ENCODE data around the gene ELK4. TPM values are rescaled to one million over a fixed set of nuclear protein-coding genes. Genes with fewer than 3 reads are reported as not detected.

Gene ELK4
- total RNA-seq, 1 experiment from 2014 or later = 16.5 TPM

- no peaks in the 10 kb centered on the region for H3K27me3 ChIP-seq
- H3K36me3 ChIP-seq = peaks cover 73% of the 10 kb centered on the region
- DNase-seq = no peak
- no peak overlapping the region for H3K4me3 ChIP-seq
- no peaks in the 10 kb centered on the region for H3K9me3 ChIP-seq
These were observed 16.0 kb downstream of the ELK4 start for GRCh38 chr1:205615789-205616188.

- peaks cover 56% of the 10 kb centered on the region for H3K36me3 ChIP-seq
- DNase-seq = no peak
- no peak overlapping the region for H3K4me3 ChIP-seq
- H3K27me3 ChIP-seq = no peaks in the 10 kb centered on the region
- H3K9me3 ChIP-seq = no peaks in the 10 kb centered on the region
These were observed 17.9 kb downstream of the ELK4 start for GRCh38 chr1:205613854-205614412.

- Histone ChIP-seq H3K27me3 (no peaks in the 10 kb centered on the region), H3K4me3 (no peak overlapping the region), H3K36me3 (peaks cover 53% of the 10 kb centered on the region), H3K9me3 (no peaks in the 10 kb centered on the region)
- DNase-seq = no peak
These were observed 19.3 kb downstream of the ELK4 start for GRCh38 chr1:205612556-205612955.

GRCh38 chr1:205612104-205612503, 19.7 kb downstream of the ELK4 start:
- no peak for DNase-seq
- H3K36me3 ChIP-seq = peaks cover 51% of the 10 kb centered on the region
- no peaks in the 10 kb centered on the region for H3K27me3 ChIP-seq
- no peak overlapping the region for H3K4me3 ChIP-seq
- H3K9me3 ChIP-seq = no peaks in the 10 kb centered on the region

- Histone ChIP-seq H3K9me3 (no peaks in the 10 kb centered on the region), H3K36me3 (peaks cover 41% of the 10 kb centered on the region)
- no peak for DNase-seq
These were observed 20.8 kb downstream of the ELK4 start for GRCh38 chr1:205610901-205611466.

GRCh38 chr1:205610036-205610435, 21.8 kb downstream of the ELK4 start:
- Histone ChIP-seq H3K4me3 (no peak overlapping the region), H3K36me3 (peaks cover 40% of the 10 kb centered on the region), H3K9me3 (no peaks in the 10 kb centered on the region), H3K27me3 (no peaks in the 10 kb centered on the region)
- DNase-seq = peak; percentile 68

More at GRCh38 chr1:205610901-205611466, 20.8 kb downstream of the ELK4 start:
- no peak overlapping the region for H3K4me3 ChIP-seq
- H3K27me3 ChIP-seq = no peaks in the 10 kb centered on the region

- DNase-seq = no peak
- H3K4me3 ChIP-seq = no peak overlapping the region
- H3K27me3 ChIP-seq = no peaks in the 10 kb centered on the region
- H3K36me3 ChIP-seq = peaks cover 34% of the 10 kb centered on the region
- H3K9me3 ChIP-seq = no peaks in the 10 kb centered on the region
These were observed 26.8 kb downstream of the ELK4 start for GRCh38 chr1:205604825-205605505.

- H3K9me3 ChIP-seq = no peaks in the 10 kb centered on the region
- no peak overlapping the region for H3K4me3 ChIP-seq
- DNase-seq = no peak
- H3K27me3 ChIP-seq = no peaks in the 10 kb centered on the region
- H3K36me3 ChIP-seq = peaks cover 34% of the 10 kb centered on the region
These were observed 27.8 kb downstream of the ELK4 start for GRCh38 chr1:205604059-205604458.

GRCh38 chr1:205601205-205601604, 30.6 kb downstream of the ELK4 start:
- no peak for DNase-seq
- H3K27me3 ChIP-seq = no peaks in the 10 kb centered on the region
- H3K9me3 ChIP-seq = no peaks in the 10 kb centered on the region
- no peak overlapping the region for H3K4me3 ChIP-seq
- H3K36me3 ChIP-seq = peaks cover 34% of the 10 kb centered on the region

- peaks cover 29% of the 10 kb centered on the region for H3K36me3 ChIP-seq
- H3K4me3 ChIP-seq = no peak overlapping the region
- DNase-seq = peak; percentile 61
- H3K27me3 ChIP-seq = no peaks in the 10 kb centered on the region
- H3K9me3 ChIP-seq = no peaks in the 10 kb centered on the region
These were observed 31.7 kb downstream of the ELK4 start for GRCh38 chr1:205600085-205600484.

- no peaks in the 10 kb centered on the region for H3K27me3 ChIP-seq
- H3K4me3 ChIP-seq = no peak overlapping the region
- H3K36me3 ChIP-seq = peaks cover 24% of the 10 kb centered on the region
- no peak for DNase-seq
- no peaks in the 10 kb centered on the region for H3K9me3 ChIP-seq
These were observed 32.2 kb downstream of the ELK4 start for GRCh38 chr1:205599669-205600042.

- no peak overlapping the region for H3K4me3 ChIP-seq
- H3K27me3 ChIP-seq = no peaks in the 10 kb centered on the region
- no peaks in the 10 kb centered on the region for H3K9me3 ChIP-seq
- DNase-seq = peak; percentile 99
- H3K36me3 ChIP-seq = peaks cover 20% of the 10 kb centered on the region
These were observed 32.8 kb downstream of the ELK4 start for GRCh38 chr1:205598841-205599668.

- Histone ChIP-seq H3K9me3 (no peaks in the 10 kb centered on the region), H3K27me3 (no peaks in the 10 kb centered on the region), H3K4me3 (no peak overlapping the region), H3K36me3 (peaks cover 20% of the 10 kb centered on the region)
- DNase-seq = no peak
These were observed 34.0 kb downstream of the ELK4 start for GRCh38 chr1:205597691-205598314.

- no peaks in the 10 kb centered on the region for H3K9me3 ChIP-seq
- no peaks in the 10 kb centered on the region for H3K27me3 ChIP-seq
- peaks cover 20% of the 10 kb centered on the region for H3K36me3 ChIP-seq
These were observed 34.9 kb downstream of the ELK4 start for GRCh38 chr1:205596876-205597275.

GRCh38 chr1:205595861-205596260, 36.0 kb downstream of the ELK4 start:
- Histone ChIP-seq H3K9me3 (no peaks in the 10 kb centered on the region), H3K36me3 (peaks cover 13% of the 10 kb centered on the region)
- DNase-seq = no peak

More at GRCh38 chr1:205596876-205597275, 34.9 kb downstream of the ELK4 start:
- H3K4me3 ChIP-seq = no peak overlapping the region
- no peak for DNase-seq

GRCh38 chr1:205595435-205595834, 36.4 kb downstream of the ELK4 start:
- no peaks in the 10 kb centered on the region for H3K9me3 ChIP-seq
- H3K36me3 ChIP-seq = peaks cover 12% of the 10 kb centered on the region
- no peaks in the 10 kb centered on the region for H3K27me3 ChIP-seq
- no peak for DNase-seq
- H3K4me3 ChIP-seq = no peak overlapping the region

More at GRCh38 chr1:205595861-205596260, 36.0 kb downstream of the ELK4 start:
- Histone ChIP-seq H3K27me3 (no peaks in the 10 kb centered on the region), H3K4me3 (no peak overlapping the region)

GRCh38 chr1:205594846-205595245, 37.0 kb downstream of the ELK4 start:
- no peaks in the 10 kb centered on the region for H3K27me3 ChIP-seq
- H3K4me3 ChIP-seq = no peak overlapping the region
- peaks cover 12% of the 10 kb centered on the region for H3K36me3 ChIP-seq
- no peak for DNase-seq
- H3K9me3 ChIP-seq = no peaks in the 10 kb centered on the region
